GM12801 (cell line): Measurements from ENCODE around the gene SDHA.

Experiments used
- TF ChIP-seq, protein P1 (sequence below): IDR thresholded peaks from one replicate; pipeline ENCODE4 v1.5.1; 2011; ENCODE audit warnings: control low read depth; ENCODE audit not compliant: insufficient read length; ENCODE audit errors: extremely low read depth

SDHA gene

DNA sequence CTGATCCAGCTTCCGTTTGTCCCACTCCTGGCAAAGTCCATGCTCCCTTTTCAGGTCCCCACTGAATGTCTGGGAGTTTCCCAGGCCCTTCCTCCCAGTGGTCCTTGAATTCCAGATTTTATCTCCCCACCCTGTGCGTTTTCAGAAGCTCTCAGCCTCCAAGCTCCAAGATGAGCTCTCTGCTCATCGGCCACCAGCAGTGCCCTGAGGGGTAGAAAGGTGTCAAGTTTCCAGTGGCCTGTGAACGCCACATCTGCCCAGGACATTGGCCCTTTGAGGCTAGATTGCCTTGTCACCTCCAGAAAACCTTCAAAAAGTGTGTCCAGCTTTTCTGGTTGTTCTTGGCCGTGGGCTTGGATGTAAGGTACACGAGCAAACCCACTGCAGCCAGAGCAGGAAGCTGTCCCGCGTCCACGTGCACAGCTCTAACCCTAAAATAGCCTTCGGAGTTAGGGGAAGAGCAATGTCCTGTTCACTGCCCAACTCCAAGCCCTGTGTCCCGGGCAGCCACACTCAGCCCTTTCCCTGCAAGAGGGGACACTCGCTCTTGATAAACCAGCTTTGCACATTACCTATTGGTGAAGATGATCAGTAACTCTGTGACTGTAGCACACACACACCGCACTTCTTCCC, 37.7 kb upstream of the SDHA start:
- TF ChIP-seq, protein P1, sequence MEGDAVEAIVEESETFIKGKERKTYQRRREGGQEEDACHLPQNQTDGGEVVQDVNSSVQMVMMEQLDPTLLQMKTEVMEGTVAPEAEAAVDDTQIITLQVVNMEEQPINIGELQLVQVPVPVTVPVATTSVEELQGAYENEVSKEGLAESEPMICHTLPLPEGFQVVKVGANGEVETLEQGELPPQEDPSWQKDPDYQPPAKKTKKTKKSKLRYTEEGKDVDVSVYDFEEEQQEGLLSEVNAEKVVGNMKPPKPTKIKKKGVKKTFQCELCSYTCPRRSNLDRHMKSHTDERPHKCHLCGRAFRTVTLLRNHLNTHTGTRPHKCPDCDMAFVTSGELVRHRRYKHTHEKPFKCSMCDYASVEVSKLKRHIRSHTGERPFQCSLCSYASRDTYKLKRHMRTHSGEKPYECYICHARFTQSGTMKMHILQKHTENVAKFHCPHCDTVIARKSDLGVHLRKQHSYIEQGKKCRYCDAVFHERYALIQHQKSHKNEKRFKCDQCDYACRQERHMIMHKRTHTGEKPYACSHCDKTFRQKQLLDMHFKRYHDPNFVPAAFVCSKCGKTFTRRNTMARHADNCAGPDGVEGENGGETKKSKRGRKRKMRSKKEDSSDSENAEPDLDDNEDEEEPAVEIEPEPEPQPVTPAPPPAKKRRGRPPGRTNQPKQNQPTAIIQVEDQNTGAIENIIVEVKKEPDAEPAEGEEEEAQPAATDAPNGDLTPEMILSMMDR: no peak

DNA sequence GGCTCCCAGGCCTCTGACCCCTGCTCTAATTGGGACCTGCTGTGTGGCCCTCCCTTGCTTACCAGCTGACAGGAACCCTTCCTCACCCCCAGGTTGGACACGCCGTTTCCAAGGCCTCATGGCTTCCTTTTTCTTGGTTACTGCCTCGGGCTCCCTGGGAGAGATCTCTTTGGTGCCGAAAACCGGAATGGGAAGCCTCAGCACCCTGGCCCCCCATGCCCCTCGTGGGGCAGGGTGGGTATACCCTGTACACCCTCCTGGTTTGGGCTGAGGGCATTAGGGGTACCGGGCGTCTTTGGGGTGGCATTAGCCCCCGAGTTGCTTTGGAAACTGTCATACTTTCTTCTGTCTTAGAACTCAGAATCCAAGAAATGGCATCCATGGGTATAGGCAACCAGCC, 37.0 kb upstream of the SDHA start:
- TF ChIP-seq, protein P1: no peak

DNA sequence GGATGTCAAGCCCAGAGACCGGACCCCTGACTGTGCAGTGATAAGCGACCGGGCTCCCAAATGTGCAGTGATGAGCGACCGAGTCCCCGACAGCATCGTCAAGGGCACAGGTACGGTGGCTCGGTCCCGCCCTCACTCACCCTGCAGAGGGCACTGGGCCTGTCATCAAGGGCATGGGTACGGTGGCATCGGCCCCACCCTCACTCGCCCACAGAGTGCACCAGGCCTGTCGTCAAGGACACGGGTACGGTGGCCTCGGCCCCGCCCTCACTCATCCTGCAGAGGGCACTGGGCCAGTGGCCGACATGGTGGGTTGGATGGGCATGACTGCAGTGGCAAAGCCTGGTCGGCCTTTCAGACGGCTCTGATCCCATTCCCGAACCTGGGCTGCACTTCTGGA, 36.6 kb upstream of the SDHA start:
- TF ChIP-seq, protein P1: no peak

DNA sequence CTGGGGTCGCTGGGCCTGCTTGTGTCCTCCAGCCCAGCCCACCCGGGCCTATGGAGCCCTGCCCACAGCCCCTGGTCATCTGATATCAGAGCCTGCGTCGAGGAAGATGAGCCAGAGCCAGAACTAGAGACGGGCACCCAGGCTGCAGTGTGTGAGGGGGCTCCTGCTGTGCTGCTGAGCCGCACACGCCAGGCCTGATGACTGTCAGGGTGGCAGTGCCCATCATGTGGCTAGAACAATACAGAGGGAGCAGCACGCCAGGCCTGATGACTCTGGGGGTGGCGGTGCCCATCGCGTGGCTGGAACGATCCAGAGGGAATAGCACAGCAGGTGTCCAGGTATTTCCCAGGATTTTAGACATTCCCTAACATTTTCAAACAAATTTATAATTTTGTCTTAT, 36.0 kb upstream of the SDHA start:
- TF ChIP-seq, protein P1: no peak

DNA sequence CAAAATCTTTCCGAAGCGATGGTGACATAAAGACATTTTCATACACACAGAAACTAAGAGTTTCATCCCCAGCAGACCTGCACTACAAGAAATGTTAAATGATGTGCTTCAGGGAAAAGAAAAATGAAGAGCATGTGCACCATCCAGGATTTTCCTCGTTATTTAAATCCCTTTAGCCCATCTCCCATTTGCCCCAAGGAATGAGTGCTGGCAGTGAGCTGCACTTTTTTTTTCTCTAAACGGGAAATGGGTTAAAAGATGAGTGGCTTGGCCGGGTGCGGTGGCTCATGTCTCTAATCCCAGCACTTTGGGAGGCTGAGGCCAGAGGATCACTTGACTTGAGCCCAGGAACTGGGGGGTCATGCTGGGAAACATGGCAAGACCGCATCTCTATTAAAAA, 33.6 kb upstream of the SDHA start:
- TF ChIP-seq, protein P1: no peak

DNA sequence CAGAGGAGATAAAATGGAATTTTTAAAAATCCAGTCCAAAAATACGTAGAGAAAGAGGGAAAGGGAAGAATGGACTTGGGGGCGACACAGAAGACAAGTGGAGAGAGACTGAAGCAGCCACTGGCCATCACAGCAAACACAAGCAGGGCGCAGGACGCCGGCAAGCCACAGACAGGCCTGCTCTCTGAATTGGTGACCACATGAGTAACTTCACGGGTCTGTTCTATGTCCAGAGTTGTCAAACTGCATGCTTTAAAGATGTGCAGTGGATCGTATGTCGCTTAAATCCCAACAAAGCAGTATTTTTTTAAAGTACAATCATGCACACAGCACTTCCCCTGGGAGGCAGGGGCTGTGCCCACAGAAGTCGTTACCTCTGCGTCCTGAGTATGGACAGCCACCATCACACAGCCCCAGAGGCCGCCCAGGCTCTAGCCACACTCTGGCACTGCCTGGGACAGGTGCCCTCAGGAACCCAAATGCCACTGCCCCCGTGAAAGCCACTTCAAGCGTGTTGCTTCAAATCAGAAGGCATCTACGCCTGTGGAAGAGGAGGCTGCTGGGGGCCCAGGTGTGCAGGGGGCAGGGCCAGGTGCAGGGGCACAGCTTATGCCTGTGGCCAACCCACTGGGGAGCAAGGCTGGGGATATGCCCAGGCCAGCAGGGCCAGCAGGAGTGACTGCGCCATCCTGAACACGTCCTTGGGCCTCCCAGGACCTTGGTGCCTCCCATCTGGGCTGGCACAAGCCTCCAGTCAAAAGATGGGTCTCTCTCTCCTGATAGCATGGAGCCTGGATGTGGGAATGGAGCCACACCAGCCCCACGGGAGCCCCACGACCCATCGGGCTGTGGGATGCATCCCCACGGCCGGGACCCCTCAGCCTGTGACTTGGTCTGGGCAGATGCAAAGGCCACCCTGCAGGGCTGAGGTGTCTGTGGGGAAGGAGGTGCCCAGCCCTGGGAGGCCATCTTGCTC, 32.7 kb upstream of the SDHA start:
- TF ChIP-seq, protein P1: no peak
